Measurements from ENCODE around the gene SLC22A6.

Gene SLC22A6

DNA sequence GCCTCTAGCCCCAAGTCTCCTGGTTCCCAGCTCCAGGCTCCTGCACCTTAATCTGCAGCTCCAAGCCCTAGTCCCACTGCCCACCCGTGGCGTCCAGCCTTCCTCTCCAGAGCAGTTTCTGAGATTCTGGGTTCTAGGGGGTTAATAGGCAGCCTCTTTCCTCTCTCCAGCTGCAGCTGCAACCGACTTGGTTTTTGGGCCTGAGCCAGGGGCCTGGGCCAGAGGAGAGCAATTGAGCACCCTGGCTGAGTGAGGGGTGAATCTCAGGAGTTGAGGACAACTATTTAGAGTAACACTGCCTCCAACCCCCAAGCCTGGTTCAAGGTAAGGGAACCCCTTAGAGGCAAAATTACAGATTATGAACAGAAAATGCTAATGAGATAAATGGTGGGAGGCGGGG, 54.6 kb downstream of the SLC22A6 start:
- DNase-seq = no peak

- DNase-seq = no peak
These were observed 56.8 kb downstream of the SLC22A6 start for GRCh38 chr11:62928011-62928410.

- DNase-seq = no peak
These were observed 57.9 kb downstream of the SLC22A6 start for GRCh38 chr11:62926680-62927455.
